Activated CD8-positive, alpha-beta memory T cell treated with anti-CD3 and anti-CD28 coated beads, Interleukin-2, amount 50 U/mL, for 24 hours (primary cell): Measurements from ENCODE around the gene RPL32.
"Not testable (repeated sequence)": the region's sequence is repeated elsewhere in the genome, so short reads cannot be mapped to it uniquely, and the experiment has no call there.

ENCODE experiments used
- DNase-seq: peaks from one replicate; pipeline ENCODE4 v3.0.0-alpha.2; 2020; ENCODE audit errors: extremely low read depth

The RPL32 gene

DNA sequence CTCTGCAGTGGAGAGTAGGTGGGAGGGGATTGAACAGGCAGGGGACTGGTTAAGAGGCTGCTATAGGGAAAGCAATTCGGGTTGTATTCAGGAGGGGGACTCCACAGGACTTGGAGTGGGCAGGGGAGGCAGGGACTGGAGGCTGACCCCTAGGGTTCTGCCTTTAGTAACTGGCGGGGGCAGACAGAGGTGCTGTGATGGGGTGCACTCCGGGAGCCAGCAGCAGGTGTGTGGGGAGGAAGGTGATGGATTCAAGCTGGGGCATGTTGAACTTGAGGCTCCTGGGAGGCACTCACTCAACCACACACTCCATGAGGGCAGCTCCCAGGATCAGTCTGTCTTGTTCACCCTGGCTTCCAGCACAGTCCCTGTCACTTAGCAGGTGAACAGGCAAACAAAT, 32.4 kb downstream of the RPL32 start:
- DNase-seq = no peak

DNA sequence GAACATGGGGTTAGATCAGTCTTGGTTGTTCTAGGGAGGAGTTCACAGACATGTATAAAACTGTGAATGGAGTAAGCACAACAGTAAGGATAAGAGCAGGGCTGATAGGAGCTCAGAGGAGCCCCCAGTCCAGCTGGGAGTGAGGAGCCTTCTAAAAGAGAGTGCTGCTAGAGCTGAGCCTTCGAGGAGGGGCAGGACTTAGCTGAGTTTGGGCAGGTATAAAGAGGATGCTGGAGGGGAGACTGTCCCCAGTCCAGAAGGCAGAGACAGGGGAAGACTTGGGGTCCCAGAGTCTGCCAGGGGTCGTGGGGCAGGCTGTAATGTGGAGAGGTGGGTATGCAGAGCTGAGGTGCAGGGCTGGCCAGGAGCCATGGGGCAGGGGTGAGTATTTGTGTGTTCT, 32.8 kb downstream of the RPL32 start:
- DNase-seq = no peak

DNA sequence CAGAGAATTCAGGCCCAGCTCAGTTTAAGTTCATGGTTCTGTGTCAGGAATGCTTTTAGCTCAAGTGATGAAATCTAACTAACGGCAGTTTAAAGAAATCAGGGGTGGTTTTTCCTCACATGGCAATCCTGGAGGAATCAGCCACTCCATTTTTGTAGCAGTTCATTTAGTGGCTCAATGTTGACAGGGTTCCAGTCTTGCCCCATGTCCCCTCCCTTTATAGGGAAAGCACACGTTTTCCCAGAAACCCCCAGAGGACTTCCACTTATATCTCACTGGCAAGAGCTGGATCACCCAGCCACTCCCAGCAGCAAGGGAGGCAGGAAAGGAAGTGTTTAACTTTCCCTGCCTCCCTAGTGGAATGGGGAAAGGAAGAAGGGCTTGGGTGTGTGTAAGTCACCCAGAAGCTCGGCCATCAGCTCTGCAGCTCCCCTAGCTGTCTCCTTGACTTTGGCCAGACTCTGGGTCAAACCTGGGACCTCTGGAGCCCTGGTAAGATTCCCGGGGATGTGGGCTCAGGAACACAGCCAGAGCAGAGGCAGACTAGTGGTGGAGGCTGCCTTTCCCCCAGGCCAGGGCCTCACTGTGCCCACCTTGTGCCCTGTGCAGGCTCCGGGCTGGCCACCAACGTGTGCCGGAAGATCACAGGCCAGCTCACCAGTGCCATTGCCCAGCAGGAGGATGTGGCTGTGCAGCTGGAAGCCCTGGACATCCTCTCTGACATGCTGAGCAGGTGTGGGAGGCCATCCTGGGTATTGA, 33.6 kb downstream of the RPL32 start:
- no peak for DNase-seq

DNA sequence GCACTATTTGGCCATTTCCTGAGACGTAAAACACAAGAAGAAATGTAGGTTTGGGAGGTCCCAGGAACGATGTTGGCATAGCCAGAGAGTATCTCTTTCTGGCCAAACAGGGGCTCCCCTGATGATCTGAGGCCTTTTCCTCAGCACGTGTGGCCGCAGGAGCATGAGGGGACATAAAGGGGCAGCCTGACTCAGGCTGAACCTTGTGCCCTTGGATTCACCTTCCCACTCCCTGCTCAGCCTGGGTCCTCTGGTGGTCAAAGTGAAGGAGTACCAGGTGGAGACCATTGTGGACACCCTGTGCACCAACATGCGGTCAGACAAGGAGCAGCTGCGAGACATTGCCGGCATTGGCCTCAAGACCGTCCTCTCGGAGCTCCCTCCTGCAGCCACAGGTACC, 34.3 kb downstream of the RPL32 start:
- no peak for DNase-seq

DNA sequence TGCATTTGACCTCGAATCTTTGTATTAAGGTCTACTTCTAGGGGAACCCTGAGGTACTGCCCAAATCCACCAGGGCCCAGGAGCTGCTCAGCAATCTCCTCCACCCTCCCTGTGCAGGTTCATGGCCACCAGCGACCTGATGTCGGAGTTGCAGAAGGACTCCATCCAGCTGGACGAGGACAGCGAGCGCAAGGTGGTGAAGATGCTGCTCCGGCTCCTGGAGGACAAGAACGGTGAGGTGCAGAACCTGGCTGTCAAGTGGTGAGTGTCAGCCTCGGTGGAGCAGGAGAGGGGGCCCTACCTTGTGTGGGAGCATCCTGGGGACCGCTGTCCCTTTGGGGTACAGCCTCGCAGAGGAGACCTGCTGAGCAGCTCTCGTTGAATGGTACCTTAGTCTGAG, 38.0 kb downstream of the RPL32 start:
- DNase-seq = no peak

DNA sequence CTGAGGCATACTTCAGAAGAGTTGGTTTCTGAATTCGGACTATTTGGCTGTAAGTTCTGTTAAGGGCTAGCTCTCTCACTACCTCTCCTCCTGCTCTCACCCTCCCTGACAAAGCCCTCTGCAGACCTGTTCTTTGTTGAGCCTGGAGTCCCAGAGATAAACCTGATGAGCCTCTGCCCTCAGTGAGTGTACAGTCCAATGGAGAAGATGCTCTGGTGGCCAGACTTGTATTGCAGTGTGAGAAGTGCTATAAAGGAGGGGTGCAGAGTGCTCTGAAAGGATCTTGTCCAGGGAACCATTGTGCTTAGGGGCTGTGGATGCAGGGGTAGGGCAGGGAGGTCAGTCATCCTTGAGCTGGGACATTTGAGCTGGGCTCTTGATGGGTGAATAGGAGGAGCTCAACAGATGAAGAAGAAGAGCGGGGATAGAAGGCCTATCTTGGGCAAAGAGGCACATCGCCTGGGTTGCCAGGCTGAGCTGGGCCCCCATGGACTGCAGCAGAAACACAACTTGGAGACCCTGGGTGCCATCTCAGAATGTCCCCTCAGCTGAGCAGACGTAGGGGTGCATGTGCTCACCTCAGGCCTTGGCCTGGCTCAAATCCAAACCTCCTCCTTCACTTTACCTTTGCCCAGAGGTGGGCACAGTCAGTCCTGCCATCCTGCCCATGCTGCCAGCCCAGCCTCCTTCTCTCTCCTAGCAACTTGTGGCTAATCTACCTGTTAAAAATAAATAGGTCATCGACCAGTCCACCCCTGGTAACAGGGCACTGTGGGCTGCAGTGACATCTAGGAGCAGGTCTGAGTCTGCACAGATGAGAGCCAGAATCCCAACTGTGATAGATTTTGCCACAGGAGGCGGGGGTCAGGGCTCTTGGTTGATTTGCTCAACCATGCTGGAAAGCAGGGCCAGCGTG, 41.6 kb downstream of the RPL32 start:
- DNase-seq = no peak

DNA sequence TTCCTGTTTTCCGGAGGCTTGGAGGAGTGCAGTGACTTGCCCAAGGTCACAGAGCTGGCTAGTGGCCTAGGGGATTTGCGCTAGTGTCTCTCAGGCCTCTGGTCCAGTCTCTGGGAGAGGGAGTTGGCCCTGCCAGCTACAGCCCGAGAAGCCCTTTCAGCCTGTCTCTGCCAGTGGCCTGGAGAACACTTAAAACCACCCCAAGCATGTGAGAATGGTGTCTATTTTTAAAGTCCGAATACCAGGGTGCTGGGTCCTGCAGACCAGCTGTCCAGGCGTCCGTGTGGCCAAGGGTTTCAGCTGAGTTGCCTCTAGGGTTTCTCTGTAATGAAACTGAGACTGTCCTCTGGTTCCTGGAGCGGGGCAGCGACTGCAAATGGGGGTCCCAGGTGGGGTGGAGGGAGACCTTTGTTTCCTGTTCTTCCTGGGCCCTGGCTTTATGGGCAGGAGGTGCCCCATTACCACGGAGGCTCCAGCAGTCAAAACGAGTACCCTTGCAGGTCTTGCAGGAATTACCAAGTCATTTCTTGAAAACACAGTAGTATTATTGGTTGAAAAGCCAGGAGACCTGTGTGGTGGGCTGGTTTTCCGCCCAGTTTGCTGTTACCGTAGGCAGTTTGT, 42.7 kb downstream of the RPL32 start:
- DNase-seq = no peak

DNA sequence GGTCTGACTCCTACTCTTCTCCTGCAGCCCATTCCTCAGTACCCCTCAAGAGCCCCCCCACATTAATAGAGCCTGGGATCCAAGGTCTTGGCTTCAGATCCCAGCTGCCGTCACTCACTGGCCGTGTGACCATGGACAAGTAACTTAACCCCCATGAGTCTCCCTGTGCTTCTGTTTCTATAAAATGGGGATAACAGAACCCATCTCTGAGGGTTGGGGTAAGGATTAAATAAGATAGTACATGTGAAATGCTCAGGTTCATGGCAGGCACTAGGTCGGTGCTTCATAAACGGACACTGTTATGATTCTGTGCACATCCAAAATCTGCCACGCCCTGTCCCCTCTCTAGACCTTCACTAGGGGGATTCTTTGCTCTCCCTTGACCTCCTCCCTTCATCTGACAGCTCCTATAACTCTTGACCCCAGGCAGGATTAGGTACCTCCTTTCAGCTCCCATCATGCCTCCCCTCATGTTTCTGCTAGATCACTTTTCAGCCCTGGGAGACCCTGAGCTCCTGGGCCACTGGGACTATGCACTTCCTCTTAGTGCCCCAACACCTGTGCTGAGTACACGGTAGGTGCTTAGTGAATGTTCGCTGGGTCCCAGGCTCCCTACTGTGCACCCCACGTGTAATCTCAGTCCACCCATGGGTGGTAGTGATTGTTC, 43.3 kb downstream of the RPL32 start:
- DNase-seq = no peak

DNA sequence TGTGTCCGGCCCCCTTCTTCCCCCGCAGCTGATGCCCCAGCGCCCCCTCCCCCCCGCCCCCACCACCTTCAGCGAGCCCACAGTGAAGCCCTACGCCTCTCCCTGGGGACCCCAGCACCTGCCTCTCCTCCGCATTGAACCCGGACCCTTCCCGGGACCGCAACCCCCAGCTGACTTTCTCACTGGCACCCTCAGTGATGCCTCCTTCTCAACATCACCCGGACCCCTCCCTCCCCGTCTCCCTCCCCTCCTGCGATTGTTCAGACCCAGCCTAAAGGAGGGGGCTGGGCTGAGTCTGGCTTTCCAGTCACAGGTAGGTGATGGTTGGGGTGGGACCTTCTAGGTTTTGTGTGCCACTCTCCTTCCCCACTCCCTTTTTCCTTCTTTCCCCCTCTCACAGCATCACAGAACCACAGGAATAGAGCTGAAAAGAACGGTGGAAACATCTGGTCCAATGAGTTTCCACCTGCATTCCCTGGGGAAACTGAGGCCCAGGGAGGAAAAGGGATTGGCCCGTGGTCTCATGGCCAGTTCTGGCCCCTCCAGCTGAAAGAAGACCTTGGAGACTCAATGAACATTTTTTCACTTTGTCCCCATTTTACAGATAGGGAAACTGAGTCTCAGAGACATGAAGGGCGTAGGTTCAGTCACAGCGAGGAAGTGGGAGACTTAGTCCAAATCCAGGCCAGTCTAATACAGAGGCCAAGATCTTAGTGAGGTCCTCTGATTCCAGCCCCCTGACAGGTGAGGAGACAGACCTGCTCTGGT, 44.1 kb downstream of the RPL32 start:
- no peak for DNase-seq

DNA sequence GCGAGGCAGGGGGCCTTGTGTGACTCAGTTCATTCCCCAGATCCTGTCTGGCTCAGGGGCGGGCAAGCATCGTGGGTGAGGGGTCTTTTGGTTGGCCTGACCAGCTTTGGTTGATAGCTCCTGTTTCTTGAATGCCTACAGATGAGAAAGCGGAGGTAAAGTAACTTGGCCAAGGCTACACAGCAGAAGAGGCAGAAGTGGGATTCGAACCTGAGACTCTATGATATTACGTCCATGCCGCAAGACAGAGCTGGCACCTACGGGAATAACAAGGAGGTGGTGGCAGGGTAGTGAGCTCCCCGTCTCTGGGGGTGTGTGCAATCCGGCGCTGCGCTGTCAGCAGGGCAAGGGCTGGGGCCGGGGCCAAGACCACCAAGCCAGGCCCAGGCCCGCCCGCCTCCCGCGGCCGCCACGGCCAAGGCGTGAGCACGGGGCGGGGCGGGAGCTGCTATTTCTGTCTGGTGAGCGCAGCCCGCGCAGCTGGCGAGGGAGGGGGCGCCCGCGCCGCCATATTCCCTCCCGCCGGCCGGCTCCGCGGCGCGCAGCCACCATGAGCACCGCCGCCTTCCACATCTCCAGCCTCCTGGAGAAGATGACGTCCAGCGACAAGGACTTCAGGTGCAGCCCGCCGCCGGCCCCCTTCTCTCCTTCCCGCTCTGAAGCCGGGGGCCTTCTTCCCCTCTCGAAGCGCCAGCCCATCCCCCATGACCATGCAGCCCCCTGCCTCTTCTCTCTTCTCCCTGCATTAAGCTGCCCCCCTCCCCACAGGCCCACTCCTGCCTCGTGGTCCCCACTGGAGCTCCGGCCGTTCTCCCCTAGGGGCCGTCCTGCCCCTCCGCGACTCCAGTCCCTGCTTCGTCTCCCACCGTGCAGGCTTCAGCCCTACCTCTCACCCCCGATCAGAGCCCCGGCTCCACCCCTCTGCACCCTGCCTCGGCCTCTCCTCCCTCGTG, 44.9 kb downstream of the RPL32 start, which contains the start of gene CAND2:
CAND2 (plus strand) TSS at position 510 of the 953 bp plus-strand sequence; CDS start at position 551, 41 bp downstream.
- DNase-seq = no peak

DNA sequence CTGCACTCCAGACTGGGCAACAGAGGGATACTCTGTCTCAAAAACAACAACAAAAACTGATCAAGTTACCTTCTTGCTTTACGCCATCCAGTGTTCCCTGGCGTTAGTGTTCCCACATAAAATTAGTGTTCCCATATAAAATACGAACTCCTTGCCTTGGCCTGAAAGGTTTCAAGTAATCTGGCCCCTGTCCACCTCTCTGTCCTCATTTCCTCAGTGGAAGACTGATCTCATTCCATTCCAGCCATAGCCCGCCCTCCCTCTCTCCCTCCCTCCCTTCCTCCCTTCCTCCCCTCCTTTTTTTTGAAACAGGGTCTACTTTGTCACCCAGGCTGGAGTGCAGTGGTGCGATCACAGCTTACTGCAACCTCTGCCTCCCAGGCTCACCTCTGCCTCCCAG, 47.7 kb downstream of the RPL32 start:
- no peak for DNase-seq

DNA sequence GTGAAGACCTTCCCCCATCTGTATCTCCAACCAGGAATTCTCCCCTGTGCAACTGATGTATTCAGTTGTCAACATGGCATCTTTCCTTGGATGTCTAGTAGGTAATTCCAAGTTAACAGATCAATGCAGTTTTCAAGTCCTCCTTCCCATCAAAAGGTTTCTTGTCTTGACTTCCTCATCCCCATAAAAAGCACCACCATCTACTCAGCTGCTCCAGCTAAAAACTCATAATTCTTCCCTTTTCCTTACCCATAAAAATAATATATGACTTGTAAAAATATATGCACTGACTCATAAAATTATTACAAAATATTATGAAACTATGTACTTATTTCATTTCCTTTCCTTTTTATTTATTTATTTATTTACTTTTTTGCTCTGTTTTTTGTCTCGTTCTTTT, 49.9 kb downstream of the RPL32 start:
- no peak for DNase-seq

DNA sequence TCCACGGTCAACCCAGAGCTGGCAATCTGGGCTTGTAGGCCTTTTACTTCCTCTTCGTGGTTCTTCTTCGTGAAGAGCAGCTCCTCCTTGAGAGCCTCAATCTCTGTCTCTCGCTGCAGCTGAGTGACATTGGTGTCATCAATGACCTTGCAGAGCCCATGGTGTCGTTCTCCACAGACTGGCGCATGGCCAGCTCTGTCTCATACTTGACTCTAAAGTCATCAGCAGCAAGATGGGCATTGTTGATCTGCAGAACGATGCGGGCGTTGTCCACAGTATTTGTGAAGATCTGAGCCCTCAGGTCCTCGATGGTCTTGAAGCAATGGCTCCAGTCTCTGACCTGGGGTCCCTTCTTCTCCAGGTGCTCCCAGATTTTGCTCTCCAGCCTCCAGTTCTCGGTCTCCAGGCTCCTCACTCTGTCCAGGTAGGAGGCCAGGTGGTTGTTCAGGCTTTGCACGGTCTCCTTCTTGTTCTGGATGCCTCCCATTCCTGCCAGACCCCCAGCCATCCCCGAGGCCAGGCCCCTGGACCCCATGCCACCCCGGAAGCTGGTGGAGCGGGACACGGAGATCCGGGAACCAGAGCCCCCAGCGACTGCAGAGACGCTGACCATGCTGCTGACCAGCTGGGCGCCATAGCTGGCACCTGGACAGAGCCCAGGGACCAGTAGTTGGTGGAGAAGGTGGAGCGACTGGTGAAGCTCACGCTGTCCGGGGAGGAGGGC, 53.2 kb downstream of the RPL32 start:
- DNase-seq = not testable (repeated sequence)

DNA sequence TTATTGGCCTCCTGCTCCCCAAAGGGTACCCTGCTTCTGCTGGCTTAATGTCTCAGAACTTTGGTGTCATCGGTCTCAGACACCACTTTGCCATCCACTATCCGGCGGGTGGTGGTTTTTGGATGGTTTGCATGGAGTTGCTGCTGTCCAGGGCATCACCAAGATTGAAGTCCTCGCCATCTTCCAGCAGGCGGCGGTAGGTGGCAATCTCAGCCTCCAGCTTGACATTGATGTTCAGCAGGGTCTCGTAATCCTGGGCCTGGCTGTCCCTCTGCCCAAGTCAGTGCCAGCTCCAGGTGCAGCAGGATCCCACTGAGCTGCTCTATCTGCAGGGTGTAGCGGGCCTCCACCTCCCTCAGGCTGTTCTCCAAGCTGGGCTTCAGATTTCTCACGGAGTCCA, 54.0 kb downstream of the RPL32 start:
- DNase-seq = peak; percentile 25

DNA sequence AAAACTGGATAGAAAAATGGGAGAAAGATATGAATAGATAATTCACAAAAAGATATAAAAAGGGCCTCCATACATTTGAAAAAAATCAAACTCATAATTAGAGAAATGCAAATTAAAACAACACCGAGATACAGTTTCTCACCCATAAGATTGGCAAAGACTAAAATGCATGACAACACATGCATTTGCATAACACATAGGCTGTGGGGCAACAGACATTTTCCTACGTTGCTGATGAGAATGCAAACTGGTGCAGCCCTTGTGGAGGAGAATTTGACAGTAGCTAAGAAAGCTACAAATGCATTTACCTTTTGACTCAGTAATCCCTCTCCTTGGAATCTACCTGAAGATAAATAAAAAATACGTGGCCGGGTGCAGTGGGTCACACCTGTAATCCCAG, 56.3 kb downstream of the RPL32 start:
- DNase-seq = no peak
